BE2C (cell line): ENCODE data around the gene RABGAP1.

Source experiments
- DNase-seq: peaks from one replicate; pipeline ENCODE4 v3.0.0-alpha.2; 2020
- H3K27me3 ChIP-seq: fragments of 250-450 bp; sonication (Bioruptor Pico); 2 replicates; pipeline ENCODE4 v1.5.1; 2020; ENCODE audit warnings: mild to moderate bottlenecking
- H3K36me3 ChIP-seq: fragments of 250-450 bp; sonication (Bioruptor Pico); 2 replicates; pipeline ENCODE4 v1.5.1; 2020; ENCODE audit warnings: mild to moderate bottlenecking
- H3K4me1 ChIP-seq: fragments of 250-450 bp; sonication (Bioruptor Pico); 2 replicates; pipeline ENCODE4 v1.5.1; 2020
- H3K4me3 ChIP-seq: 2 replicates; pipeline ENCODE4 v1.5.1; 2011; ENCODE audit warnings: low read depth, low read length
- H3K9me3 ChIP-seq: fragments of 250-450 bp; sonication (Bioruptor Pico); 2 replicates; pipeline ENCODE4 v1.5.1; 2020
- TF ChIP-seq, protein P1 (sequence below): IDR thresholded peaks from 2 replicates; pipeline ENCODE4 v1.5.1; 2012; ENCODE audit warnings: mild to moderate bottlenecking, low read depth, low read length

Gene RABGAP1

DNA sequence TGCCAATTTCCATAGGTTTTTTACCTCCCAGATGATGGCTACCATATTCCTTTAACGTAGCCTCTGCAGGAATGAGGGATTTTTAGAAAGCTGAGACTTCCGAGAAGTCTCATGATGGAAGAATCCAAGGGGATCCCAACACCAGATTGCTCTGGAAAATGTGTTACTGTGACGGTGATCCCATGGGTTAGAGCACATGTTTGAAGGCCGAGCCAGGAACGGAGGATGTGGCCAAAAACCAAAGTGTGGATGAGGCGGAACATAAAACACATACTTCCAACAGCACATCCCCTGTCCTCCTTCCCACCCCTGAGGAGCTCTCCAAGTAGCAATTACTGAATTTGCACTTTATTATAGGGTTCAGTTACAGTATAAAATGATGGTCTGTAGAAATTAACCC lies 175.2 kb downstream of the RABGAP1 start:
- H3K9me3 ChIP-seq: no peaks in the 10 kb centered on the region
- DNase-seq: no peak
- no peak overlapping the region for H3K4me3 ChIP-seq
- H3K27me3 ChIP-seq: no peaks in the 10 kb centered on the region
- TF ChIP-seq, protein P1, sequence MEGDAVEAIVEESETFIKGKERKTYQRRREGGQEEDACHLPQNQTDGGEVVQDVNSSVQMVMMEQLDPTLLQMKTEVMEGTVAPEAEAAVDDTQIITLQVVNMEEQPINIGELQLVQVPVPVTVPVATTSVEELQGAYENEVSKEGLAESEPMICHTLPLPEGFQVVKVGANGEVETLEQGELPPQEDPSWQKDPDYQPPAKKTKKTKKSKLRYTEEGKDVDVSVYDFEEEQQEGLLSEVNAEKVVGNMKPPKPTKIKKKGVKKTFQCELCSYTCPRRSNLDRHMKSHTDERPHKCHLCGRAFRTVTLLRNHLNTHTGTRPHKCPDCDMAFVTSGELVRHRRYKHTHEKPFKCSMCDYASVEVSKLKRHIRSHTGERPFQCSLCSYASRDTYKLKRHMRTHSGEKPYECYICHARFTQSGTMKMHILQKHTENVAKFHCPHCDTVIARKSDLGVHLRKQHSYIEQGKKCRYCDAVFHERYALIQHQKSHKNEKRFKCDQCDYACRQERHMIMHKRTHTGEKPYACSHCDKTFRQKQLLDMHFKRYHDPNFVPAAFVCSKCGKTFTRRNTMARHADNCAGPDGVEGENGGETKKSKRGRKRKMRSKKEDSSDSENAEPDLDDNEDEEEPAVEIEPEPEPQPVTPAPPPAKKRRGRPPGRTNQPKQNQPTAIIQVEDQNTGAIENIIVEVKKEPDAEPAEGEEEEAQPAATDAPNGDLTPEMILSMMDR: no peak
- peaks cover 31% of the 10 kb centered on the region for H3K4me1 ChIP-seq
- H3K36me3 ChIP-seq: no peaks in the 10 kb centered on the region

DNA sequence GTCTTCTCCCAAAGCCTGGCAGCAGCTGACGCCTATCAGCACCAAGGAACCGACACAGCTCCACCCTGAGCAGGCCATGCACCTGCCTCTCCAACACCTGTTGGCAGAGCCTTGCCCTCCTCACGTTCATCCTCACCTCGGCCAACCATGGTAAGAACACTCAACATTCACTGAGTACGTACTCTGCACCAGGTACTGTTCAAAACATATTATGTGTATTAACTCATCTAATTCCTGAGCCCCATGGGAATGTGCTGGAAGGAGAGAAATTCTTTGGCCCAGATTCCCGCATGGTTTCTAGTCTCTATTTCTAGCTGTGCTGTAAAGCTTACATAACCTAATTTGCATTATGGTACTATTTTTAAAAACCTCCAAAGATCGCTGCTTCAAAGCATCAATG lies 178.7 kb downstream of the RABGAP1 start:
- H3K36me3 ChIP-seq: no peaks in the 10 kb centered on the region

DNA sequence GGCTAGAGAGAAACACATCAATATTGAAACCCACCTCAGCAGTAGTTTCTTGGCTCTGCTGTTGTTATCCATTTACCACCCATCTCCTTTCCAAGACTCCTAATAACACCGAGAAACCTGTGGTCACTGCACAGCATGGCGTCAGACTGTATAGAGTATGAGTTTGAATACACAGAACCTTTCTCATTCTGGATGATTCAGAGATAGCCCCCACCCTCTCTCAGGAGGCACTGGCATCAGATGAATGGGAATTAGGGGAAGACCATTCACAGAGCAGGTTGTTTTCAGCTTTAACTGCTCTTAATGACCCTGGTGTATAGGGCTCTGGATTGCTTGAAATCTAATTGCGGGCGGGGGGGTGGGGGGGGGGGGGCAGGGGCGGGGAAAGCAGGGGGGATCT lies 179.3 kb downstream of the RABGAP1 start:
- Histone ChIP-seq H3K4me3 (no peak overlapping the region), H3K4me1 (peaks cover 13% of the 10 kb centered on the region), H3K9me3 (no peaks in the 10 kb centered on the region), H3K36me3 (no peaks in the 10 kb centered on the region), H3K27me3 (no peaks in the 10 kb centered on the region)
- DNase-seq: peak; percentile 33
- TF ChIP-seq, protein P1: no peak

More for the DNA sequence above, 178.7 kb downstream of the RABGAP1 start:
- TF ChIP-seq, protein P1: no peak
- no peaks in the 10 kb centered on the region for H3K27me3 ChIP-seq
- H3K9me3 ChIP-seq: no peaks in the 10 kb centered on the region
- H3K4me1 ChIP-seq: peaks cover 13% of the 10 kb centered on the region
- H3K4me3 ChIP-seq: no peak overlapping the region
- DNase-seq: no peak

DNA sequence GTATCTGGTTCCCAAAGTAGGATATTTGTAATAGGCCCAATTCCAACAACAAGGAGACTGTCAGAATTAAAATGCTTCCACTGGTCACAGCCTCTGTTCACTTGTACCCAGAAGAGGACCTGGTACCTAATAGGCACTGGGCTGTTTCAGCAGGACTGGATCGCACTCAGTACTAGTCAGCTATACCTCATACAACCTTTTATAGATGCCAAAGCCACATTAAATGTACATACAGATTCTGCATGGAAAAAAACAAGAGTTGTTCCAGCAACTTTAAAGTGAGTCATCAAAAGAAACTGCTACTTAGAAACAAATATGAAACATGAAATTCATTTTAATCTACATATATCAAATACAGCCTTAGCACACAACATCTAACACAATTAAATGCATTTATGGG lies 180.1 kb downstream of the RABGAP1 start:
- TF ChIP-seq, protein P1: no peak
- DNase-seq: no peak
- Histone ChIP-seq H3K27me3 (no peaks in the 10 kb centered on the region), H3K4me1 (peaks cover 13% of the 10 kb centered on the region), H3K4me3 (no peak overlapping the region), H3K36me3 (no peaks in the 10 kb centered on the region), H3K9me3 (no peaks in the 10 kb centered on the region)

DNA sequence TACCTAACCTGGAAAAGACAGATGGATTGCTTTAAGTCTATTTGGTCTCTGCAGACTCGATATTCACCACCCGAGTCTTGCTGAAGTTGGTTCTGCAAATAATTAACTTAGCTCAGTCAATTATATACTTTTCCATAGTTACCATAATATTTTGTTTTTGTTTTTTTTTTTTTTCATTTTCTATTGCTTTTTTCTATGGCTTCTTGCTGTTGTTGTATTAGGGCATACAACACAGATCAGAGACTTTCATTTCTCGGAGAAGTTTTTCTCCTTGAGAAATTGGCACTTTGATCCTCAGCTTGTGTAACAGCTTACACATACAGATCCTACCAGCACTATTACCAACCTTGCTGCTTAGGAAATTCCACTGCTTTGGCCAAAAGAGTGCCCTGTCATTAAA lies 180.6 kb downstream of the RABGAP1 start:
- H3K9me3 ChIP-seq: no peaks in the 10 kb centered on the region
- H3K36me3 ChIP-seq: no peaks in the 10 kb centered on the region
- H3K27me3 ChIP-seq: no peaks in the 10 kb centered on the region
- TF ChIP-seq, protein P1: no peak
- H3K4me1 ChIP-seq: peaks cover 13% of the 10 kb centered on the region
- H3K4me3 ChIP-seq: no peak overlapping the region
- DNase-seq: no peak

DNA sequence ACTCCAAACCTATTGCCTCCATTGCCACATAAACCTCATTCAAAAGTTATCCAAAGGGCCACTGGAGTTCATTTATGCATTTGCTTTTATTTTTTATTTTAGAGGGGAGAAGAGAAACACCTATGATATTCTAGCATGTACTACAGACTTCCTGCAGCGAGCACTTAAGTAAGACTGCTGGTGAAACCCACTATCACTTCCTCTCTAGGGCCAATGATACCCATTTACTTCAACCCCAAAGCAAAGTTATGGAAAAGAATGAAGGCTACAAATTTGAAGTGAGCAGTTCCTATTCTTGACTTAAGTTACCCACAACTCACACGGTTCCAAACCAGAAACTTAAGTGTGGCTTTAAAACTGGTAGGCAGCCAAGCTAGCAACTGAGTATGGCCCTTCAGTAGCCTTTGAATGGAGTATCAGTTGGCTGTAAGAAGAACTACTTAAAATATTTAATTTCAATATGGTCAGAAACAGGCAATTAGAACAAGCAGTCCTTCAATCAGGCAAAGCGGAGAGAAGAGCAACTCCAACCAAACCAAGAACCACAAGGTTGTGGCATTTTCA lies 186.8 kb downstream of the RABGAP1 start:
- TF ChIP-seq, protein P1: no peak
- H3K27me3 ChIP-seq: no peaks in the 10 kb centered on the region
- no peak for DNase-seq
- H3K9me3 ChIP-seq: no peaks in the 10 kb centered on the region
- H3K4me1 ChIP-seq: no peaks in the 10 kb centered on the region
- peaks cover 3% of the 10 kb centered on the region for H3K36me3 ChIP-seq
- H3K4me3 ChIP-seq: no peak overlapping the region
